Measurements from ENCODE around the gene CADM3. TPM values are rescaled to one million over a fixed set of nuclear protein-coding genes. Genes with fewer than 3 reads are reported as not detected.

CADM3 gene
- total RNA-seq, 1 donor = not detected

- DNase-seq (ENCODE audit: low read depth) = no peak
- no peak overlapping the region for H3K4me3 ChIP-seq (ENCODE audit: low read depth, low read length)
- TF ChIP-seq, protein P1, sequence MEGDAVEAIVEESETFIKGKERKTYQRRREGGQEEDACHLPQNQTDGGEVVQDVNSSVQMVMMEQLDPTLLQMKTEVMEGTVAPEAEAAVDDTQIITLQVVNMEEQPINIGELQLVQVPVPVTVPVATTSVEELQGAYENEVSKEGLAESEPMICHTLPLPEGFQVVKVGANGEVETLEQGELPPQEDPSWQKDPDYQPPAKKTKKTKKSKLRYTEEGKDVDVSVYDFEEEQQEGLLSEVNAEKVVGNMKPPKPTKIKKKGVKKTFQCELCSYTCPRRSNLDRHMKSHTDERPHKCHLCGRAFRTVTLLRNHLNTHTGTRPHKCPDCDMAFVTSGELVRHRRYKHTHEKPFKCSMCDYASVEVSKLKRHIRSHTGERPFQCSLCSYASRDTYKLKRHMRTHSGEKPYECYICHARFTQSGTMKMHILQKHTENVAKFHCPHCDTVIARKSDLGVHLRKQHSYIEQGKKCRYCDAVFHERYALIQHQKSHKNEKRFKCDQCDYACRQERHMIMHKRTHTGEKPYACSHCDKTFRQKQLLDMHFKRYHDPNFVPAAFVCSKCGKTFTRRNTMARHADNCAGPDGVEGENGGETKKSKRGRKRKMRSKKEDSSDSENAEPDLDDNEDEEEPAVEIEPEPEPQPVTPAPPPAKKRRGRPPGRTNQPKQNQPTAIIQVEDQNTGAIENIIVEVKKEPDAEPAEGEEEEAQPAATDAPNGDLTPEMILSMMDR (IDR thresholded peaks at IDR 0.05; ENCODE audit: insufficient read depth, low read depth, low read length) = no peak
These were observed 29.1 kb upstream of the CADM3 start for GRCh38 chr1:159142391-159142663.

GRCh38 chr1:159142726-159143510 is 28.5 kb upstream of the CADM3 start:
- no peak for DNase-seq (ENCODE audit: low read depth)
- H3K4me3 ChIP-seq (ENCODE audit: low read depth, low read length) = no peak overlapping the region
- TF ChIP-seq, protein P1 (IDR thresholded peaks at IDR 0.05; ENCODE audit: insufficient read depth, low read depth, low read length) = no peak

DNA sequence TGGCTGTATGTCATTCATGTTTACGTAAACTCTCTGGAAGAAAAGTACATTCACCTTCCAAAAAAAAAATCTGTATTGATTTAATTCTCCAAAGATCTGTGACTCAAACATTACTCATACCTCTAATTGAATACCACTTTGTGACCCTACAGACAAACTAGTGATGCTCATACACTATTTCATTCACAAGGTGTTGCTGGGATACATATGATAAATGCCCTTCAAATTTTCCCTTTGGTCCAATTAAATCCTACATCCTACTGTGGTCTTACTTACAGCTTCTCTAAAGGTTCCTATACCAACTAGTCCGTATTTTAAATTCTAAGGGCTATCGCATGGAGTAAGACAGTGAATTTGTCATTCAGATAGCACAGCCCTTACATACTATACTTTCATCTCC is 26.8 kb upstream of the CADM3 start:
- H3K4me3 ChIP-seq (ENCODE audit: low read depth, low read length) = no peak overlapping the region
- TF ChIP-seq, protein P1 (IDR thresholded peaks at IDR 0.05; ENCODE audit: insufficient read depth, low read depth, low read length) = no peak
- no peak for DNase-seq (ENCODE audit: low read depth)

DNA sequence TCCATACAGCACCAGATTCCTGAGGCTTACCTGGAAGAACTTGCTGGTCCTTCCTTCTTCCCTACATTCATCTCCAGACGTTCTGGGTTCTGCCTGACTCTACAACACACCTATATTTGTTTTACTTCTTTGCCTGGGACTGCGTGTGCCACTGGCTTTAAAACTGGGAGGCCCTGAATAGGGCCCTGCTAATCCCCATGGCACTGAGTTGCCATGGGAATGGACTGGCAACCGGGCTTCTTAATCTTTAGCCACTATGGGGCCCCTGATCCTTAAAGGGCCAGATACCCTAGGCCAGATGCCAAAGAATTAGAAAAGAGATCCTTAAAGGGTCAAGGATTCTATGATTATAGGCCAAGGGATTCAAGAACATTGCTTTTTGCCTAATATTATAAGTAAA is 24.4 kb upstream of the CADM3 start:
- TF ChIP-seq, protein P1 (IDR thresholded peaks at IDR 0.05; ENCODE audit: insufficient read depth, low read depth, low read length) = no peak
- no peak for DNase-seq (ENCODE audit: low read depth)

GRCh38 chr1:159152031-159152430 is 19.4 kb upstream of the CADM3 start:
- no peak for DNase-seq (ENCODE audit: low read depth)
- no peak overlapping the region for H3K4me3 ChIP-seq (ENCODE audit: low read depth, low read length)
- TF ChIP-seq, protein P1 (IDR thresholded peaks at IDR 0.05; ENCODE audit: insufficient read depth, low read depth, low read length) = no peak

More for the DNA sequence above, 24.4 kb upstream of the CADM3 start:
- H3K4me3 ChIP-seq (ENCODE audit: low read depth, low read length) = no peak overlapping the region

DNA sequence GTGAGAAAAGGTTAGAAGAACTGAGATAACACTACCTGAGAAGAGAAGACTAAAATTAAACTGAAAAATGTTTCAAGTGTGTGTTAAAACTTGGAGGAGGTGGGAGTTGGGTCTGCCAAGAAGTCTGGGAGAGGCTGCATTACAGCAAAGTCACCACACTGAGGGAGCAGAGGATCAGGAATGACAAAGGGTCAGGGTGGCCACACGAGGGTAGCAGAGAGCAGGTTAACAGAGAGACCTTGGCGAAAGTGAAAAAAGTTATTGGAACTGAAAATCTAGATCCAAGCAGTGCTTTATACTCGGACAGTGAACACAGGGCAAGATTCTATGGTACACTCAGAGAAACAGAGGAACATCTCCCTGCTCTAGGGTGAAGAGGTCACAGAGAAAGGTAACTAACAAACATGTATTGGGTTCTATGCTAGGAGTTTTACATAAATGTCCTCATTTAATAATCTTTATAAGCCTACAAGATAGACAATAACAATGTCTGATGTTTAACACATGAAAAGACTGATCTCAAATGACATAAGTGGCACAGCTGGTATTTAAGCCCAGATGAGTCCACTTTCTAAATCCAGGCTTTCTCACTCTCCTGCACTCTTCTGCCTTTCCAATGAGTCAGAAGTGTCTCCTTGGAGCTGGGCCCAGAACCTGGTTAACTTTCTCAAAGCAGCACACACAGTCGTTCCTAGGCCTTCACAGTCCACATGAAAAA is 10.3 kb upstream of the CADM3 start:
- no peak overlapping the region for H3K4me3 ChIP-seq (ENCODE audit: low read depth, low read length)
- DNase-seq (ENCODE audit: low read depth) = peak; percentile 72
- TF ChIP-seq, protein P1 (IDR thresholded peaks at IDR 0.05; ENCODE audit: insufficient read depth, low read depth, low read length) = peak; percentile 98

Measured in fibroblast of villous mesenchyme (primary cell).